GM19372 (cell line): ENCODE results near the gene DLGAP1.

Experiments
- ATAC-seq: cut with Tn5 transposase; IDR thresholded peaks from one replicate; pipeline ENCODE4 v1.9.1; 2021; ENCODE audit warnings: mild to moderate bottlenecking, low read depth, moderate library complexity; ENCODE audit not compliant: unreplicated experiment

The DLGAP1 gene

GRCh38 chr18:3682061-3682460 is 773.0 kb downstream of the DLGAP1 start:
- no peak for ATAC-seq

- no peak for ATAC-seq
Observed at GRCh38 chr18:3679241-3679640, 775.9 kb downstream of the DLGAP1 start.

- ATAC-seq: no peak
Observed at GRCh38 chr18:3675994-3676393, 779.1 kb downstream of the DLGAP1 start.

- no peak for ATAC-seq
Observed at GRCh38 chr18:3675446-3675845, 779.7 kb downstream of the DLGAP1 start.

- ATAC-seq: no peak
Observed at GRCh38 chr18:3671176-3671575, 783.9 kb downstream of the DLGAP1 start.

GRCh38 chr18:3669376-3669775 is 785.7 kb downstream of the DLGAP1 start:
- no peak for ATAC-seq

GRCh38 chr18:3667255-3668137 is 787.6 kb downstream of the DLGAP1 start:
- ATAC-seq: no peak

GRCh38 chr18:3666526-3667254 is 788.4 kb downstream of the DLGAP1 start:
- ATAC-seq: no peak

- no peak for ATAC-seq
Observed at GRCh38 chr18:3665780-3666525, 789.2 kb downstream of the DLGAP1 start.

- no peak for ATAC-seq
Observed at GRCh38 chr18:3665204-3665603, 789.9 kb downstream of the DLGAP1 start.

GRCh38 chr18:3664563-3665178 is 790.4 kb downstream of the DLGAP1 start:
- no peak for ATAC-seq

- ATAC-seq: no peak
Observed at GRCh38 chr18:3663870-3664512, 791.1 kb downstream of the DLGAP1 start.

GRCh38 chr18:3661989-3662388 is 793.1 kb downstream of the DLGAP1 start:
- ATAC-seq: no peak

GRCh38 chr18:3660739-3661515 is 794.2 kb downstream of the DLGAP1 start:
- ATAC-seq: no peak

- ATAC-seq: no peak
Observed at GRCh38 chr18:3658529-3658928, 796.6 kb downstream of the DLGAP1 start.

GRCh38 chr18:3655254-3656050 is 799.7 kb downstream of the DLGAP1 start:
- no peak for ATAC-seq

GRCh38 chr18:3654442-3655253 is 800.5 kb downstream of the DLGAP1 start:
- no peak for ATAC-seq
